ENCODE results near the gene ORAI1. TPM values are rescaled to one million over a fixed set of nuclear protein-coding genes. Genes with fewer than 3 reads are reported as not detected.

The ORAI1 gene
- total and polyA plus RNA-seq, 7 donors, result 5.3 to 24.9 (median 9.6) TPM

DNA sequence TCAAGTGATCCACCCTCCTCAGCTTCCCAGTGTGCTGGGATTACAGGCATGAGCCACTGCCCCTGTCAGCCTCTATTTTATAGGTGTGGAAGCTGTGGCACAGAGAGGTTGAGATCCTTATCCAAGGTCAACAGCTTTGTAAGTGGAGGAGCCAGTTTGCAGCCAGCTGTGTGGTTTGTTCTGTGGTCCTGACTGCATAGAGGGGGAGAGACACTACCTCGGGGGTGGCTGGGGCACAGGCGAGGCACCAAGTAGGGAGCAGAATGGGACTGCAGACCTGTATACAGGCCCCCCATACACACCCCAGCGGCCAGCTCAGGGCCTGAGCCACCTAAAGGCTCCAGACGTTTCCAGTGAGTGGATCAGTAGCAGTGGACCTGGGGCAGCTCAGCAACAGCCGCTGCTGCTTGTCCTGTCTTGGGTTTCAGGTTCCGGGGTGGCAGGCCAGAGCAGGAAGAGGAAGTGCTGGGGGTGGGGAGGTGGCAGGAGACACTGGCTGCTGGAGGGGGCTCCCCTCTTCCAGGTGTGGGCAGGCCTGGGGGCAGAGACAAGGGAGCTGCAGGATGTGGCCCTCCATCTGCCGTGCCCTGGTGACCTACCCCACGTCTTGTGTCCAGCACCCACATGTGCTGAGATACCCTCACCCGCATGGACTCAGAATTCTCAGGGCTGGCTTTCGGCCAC, 11.0 kb downstream of the ORAI1 start:
- DNase-seq, result no peak
- Histone ChIP-seq H3K27me3 (no peaks in the 10 kb centered on the region), H3K36me3 (peaks cover 0 to 13% (median 0%) of the 10 kb centered on the region in 4 donors), H3K4me3 (no peak overlapping the region), H3K4me1 (peaks cover 0 to 17% (median 10%) of the 10 kb centered on the region in 4 donors), H3K9me3 (no peaks in the 10 kb centered on the region), H3K27ac (peak overlapping the region in 1 of 4 donors; percentile 20)
- intact Hi-C loops (cut with DNase I), result no loop called here
- TF ChIP-seq POLR2A (IDR thresholded peaks at IDR 0.05) (no peak), POLR2AphosphoS5 (IDR thresholded peaks at IDR 0.05) (no peak), EP300 (IDR thresholded peaks at IDR 0.05) (no peak)
- TF ChIP-seq, protein P1, sequence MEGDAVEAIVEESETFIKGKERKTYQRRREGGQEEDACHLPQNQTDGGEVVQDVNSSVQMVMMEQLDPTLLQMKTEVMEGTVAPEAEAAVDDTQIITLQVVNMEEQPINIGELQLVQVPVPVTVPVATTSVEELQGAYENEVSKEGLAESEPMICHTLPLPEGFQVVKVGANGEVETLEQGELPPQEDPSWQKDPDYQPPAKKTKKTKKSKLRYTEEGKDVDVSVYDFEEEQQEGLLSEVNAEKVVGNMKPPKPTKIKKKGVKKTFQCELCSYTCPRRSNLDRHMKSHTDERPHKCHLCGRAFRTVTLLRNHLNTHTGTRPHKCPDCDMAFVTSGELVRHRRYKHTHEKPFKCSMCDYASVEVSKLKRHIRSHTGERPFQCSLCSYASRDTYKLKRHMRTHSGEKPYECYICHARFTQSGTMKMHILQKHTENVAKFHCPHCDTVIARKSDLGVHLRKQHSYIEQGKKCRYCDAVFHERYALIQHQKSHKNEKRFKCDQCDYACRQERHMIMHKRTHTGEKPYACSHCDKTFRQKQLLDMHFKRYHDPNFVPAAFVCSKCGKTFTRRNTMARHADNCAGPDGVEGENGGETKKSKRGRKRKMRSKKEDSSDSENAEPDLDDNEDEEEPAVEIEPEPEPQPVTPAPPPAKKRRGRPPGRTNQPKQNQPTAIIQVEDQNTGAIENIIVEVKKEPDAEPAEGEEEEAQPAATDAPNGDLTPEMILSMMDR (IDR thresholded peaks at IDR 0.05), result no peak
- WGBS, 2 donors, result 54 to 78% methylated on average over 10 of the region's 10 CpGs

DNA sequence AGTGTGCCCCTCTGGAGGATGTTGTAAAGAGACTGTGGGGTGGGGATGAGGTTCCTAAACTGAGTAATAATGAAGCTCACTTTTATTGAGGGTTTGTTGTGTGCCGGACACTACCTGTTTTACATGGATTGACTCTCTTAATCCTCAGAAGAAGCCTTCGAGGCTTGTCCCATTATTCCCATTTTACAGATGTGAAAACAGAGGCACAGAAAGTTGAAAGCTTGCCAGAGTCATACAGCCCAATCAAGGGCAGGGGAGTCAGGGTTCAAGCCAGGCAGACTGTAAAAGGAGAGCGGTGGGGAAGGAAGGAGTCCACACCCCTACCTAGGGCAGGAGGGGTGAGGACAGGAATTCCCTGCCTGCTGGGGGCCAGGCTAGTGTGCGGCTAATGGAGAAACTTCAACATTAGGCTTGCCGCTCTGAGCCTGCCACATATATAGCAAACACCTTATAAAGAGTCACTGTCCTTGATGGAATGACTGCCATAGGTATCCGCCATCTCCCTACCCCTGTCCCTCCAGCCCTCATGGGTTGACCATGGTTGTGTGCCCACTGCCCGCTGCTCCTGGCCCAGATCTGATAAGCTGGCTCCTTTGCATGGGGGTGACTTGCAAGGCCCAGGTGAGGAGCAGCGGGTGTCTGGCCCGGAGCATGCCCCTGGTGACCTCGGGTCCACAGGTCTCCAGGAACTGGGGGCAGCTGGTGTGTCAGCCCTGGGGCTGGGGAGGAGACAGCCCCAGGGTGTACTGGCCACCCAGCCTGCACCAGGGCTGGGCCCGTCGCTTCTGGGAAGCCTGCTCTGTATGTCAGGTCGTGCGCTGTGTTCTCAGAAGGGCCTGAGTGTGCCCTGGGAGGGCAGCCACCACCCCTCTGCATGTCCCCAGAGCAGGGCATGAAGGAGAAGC, 12.2 kb downstream of the ORAI1 start:
- TF ChIP-seq, protein P1 (IDR thresholded peaks at IDR 0.05), result no peak
- no peak for TF ChIP-seq EP300 (IDR thresholded peaks at IDR 0.05)
- TF ChIP-seq POLR2A (IDR thresholded peaks at IDR 0.05), result no peak
- TF ChIP-seq POLR2AphosphoS5 (IDR thresholded peaks at IDR 0.05), result no peak
- peaks cover 0 to 18% (median 0%) of the 10 kb centered on the region in 4 donors for H3K36me3 ChIP-seq
- no peak overlapping the region for H3K27ac ChIP-seq
- 93 to 96% methylated on average over 14 of the region's 14 CpGs for WGBS, 2 donors
- no peak for DNase-seq
- no peaks in the 10 kb centered on the region for H3K27me3 ChIP-seq
- no peak overlapping the region for H3K4me3 ChIP-seq
- H3K9me3 ChIP-seq, result no peaks in the 10 kb centered on the region
- intact Hi-C loops (cut with DNase I), result no loop called here
- H3K4me1 ChIP-seq, result peaks cover 0 to 7% (median 0%) of the 10 kb centered on the region in 4 donors

DNA sequence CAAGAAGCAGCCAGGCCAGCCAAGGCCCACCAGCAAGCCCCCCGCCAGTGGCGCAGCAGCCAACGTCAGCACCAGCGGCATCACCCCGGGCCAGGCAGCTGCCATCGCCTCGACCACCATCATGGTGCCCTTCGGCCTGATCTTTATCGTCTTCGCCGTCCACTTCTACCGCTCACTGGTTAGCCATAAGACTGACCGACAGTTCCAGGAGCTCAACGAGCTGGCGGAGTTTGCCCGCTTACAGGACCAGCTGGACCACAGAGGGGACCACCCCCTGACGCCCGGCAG, 15.0 kb downstream of the ORAI1 start:
- Histone ChIP-seq H3K4me3 (no peak overlapping the region), H3K27me3 (no peaks in the 10 kb centered on the region), H3K36me3 (peaks cover 0 to 18% (median 0%) of the 10 kb centered on the region in 4 donors), H3K27ac (no peak overlapping the region), H3K4me1 (peaks cover 0 to 7% (median 0%) of the 10 kb centered on the region in 4 donors), H3K9me3 (no peaks in the 10 kb centered on the region)
- intact Hi-C loops (cut with DNase I), result no loop called here
- TF ChIP-seq POLR2A (IDR thresholded peaks at IDR 0.05), result no peak
- no peak for TF ChIP-seq POLR2AphosphoS5 (IDR thresholded peaks at IDR 0.05)
- no peak for TF ChIP-seq EP300 (IDR thresholded peaks at IDR 0.05)
- TF ChIP-seq, protein P1 (IDR thresholded peaks at IDR 0.05), result no peak
- DNase-seq, result no peak
- 96% methylated on average over 18 of the region's 18 CpGs for WGBS, 2 donors

DNA sequence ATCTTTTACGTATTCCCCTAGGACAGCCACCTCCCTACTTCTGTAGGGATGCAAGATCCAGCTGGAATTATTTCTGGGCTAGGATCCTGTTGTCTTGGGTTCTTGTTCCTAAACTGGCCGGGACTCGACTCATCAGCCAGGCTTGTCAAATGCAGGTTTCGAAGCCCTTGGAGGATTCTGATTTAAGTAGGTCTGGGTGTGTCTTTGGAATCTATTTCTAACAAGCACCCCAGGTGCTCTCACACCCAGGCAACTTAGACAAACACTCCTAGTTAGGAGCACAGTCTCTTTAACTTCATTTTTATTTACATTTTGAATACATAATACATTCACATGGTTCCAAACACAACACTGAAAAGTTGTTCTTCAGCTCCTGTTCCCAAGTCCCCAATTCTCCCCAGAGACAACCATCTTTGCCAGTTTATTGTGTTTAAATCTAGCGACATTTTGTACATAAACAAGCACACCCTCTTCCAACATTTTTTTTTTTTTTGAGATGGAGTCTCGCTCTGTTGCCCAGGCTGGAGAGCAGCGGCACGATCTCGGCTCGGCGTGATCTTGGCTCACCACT, 22.2 kb downstream of the ORAI1 start:
- 87 to 93% methylated on average over 11 of the region's 11 CpGs for WGBS, 2 donors
- no peak overlapping the region for H3K4me3 ChIP-seq

More for the DNA sequence above, 22.2 kb downstream of the ORAI1 start:
- intact Hi-C loops (cut with DNase I), result no loop called here
- Histone ChIP-seq H3K36me3 (no peaks in the 10 kb centered on the region), H3K4me1 (no peaks in the 10 kb centered on the region), H3K27ac (no peak overlapping the region), H3K9me3 (no peaks in the 10 kb centered on the region), H3K27me3 (no peaks in the 10 kb centered on the region)
- no peak for DNase-seq
- TF ChIP-seq, protein P1 (IDR thresholded peaks at IDR 0.05), result no peak
- no peak for TF ChIP-seq POLR2A (IDR thresholded peaks at IDR 0.05)
- no peak for TF ChIP-seq POLR2AphosphoS5 (IDR thresholded peaks at IDR 0.05)
- no peak for TF ChIP-seq EP300 (IDR thresholded peaks at IDR 0.05)

Measured in sigmoid colon (tissue), 7 donors.